SH-SY5Y (cell line): ENCODE results near the gene OBSCN.

Experiments used
- GATA2 ChIP-seq: IDR thresholded peaks from 2 replicates; pipeline ENCODE4 v1.6.1; 2011; ENCODE audit warnings: mild to moderate bottlenecking, low read depth, low read length
- GATA3 ChIP-seq: IDR thresholded peaks from 2 replicates; pipeline ENCODE4 v1.6.1; 2011; ENCODE audit warnings: low read depth, mild to moderate bottlenecking, low read length, moderate library complexity

GRCh38 chr1:228208831-228209551 is 1.1 kb downstream of the OBSCN start:
- TF ChIP-seq GATA2 = no peak
- TF ChIP-seq GATA3 = no peak
